Naive thymus-derived CD8-positive, alpha-beta T cell (primary cell): ENCODE results near the gene SSH3. TPM values are rescaled to one million over a fixed set of nuclear protein-coding genes. Genes with fewer than 3 reads are reported as not detected.
"Not testable (repeated sequence)": the region's sequence is repeated elsewhere in the genome, so short reads cannot be mapped to it uniquely, and the experiment has no call there.

Source experiments
- ATAC-seq, 2 donors: fragments of 150-1000 bp; cut with Tn5 transposase in 1 of 2; sonication (Bioruptor Pico), chemical (Tn5 transposase) in 1 of 2; 1 replicate in 1 of 2; 2 replicates in 1 of 2; pipeline ENCODE4 v1.10.0; 2021; ENCODE audit warnings: mild to moderate bottlenecking in 2 of 2, moderate library complexity in 2 of 2
- POLR2A ChIA-PET: fragments of 350-600 bp; sonication (Branson Sonifier 250); formaldehyde crosslinking; loops from one replicate; lab custom pipeline; 2021; ENCODE audit warnings: antibody characterized with exemption; lab: Charles Lee
- DNase-seq, 10 donors: peaks; one replicate each; pipeline versions ENCODE4 v3.0.0 to v3.0.0-alpha.2; 2020 to 2022
- H3K27ac Mint-ChIP-seq, 10 donors: one replicate each; pipeline ENCODE4 v1.8.0; 2020 to 2022; ENCODE audit warnings: mild to moderate bottlenecking in 10 of 10, mixed read lengths in 10 of 10, moderate library complexity in 4 of 10, inconsistent platforms in 1 of 10
- H3K27me3 Mint-ChIP-seq, 5 donors: one replicate each; pipeline ENCODE4 v1.8.0; 2021 to 2022; ENCODE audit warnings: mixed read lengths in 5 of 5
- H3K36me3 Mint-ChIP-seq, 3 donors: one replicate each; pipeline ENCODE4 v1.8.0; 2020 to 2022; ENCODE audit warnings: mixed read lengths in 3 of 3, mild to moderate bottlenecking in 2 of 3, inconsistent platforms in 1 of 3
- H3K4me1 Mint-ChIP-seq, 4 donors: one replicate each; pipeline ENCODE4 v1.8.0; 2021 to 2022; ENCODE audit warnings: mixed read lengths in 4 of 4
- H3K4me3 Mint-ChIP-seq, 10 donors: one replicate each; pipeline ENCODE4 v1.8.0; 2020 to 2022; ENCODE audit warnings: mild to moderate bottlenecking in 10 of 10, mixed read lengths in 10 of 10, moderate library complexity in 6 of 10, inconsistent platforms in 1 of 10
- H3K9me3 Mint-ChIP-seq, 9 donors: one replicate each; pipeline ENCODE4 v1.8.0; 2020 to 2022; ENCODE audit warnings: mixed read lengths in 9 of 9, mild to moderate bottlenecking in 3 of 9, inconsistent platforms in 1 of 9, moderate library complexity in 1 of 9
- polyA plus RNA-seq, 3 donors: library from polyadenylated mRNA; unstranded; fragments of 300-500 nt; fragmentation: Illumina TruSeq; gene quantifications; one replicate each; pipeline ENCODE4 v1.2.3, GENCODE V29; 2021
- total RNA-seq, 8 experiments: library from RNA in 2 of 8; stranded (reverse) in 2 of 8; gene quantifications; one replicate each; pipeline ENCODE4 v1.2.3 and lab custom pipeline; 2021 to 2026

Gene SSH3
- total RNA-seq (10 to 100 TPM; 18.1 to 25.3 TPM), polyA plus RNA-seq (1 to 10 TPM; 1.7 to 4.5 (median 3.2) TPM), total RNA-seq (lab: John Stamatoyannopoulos, UW) (4.5 to 12.3 (median 7.8) reads per million in 6 experiments)

- ATAC-seq (peak; percentile 67 to 80), DNase-seq (peak in 4 of 10 donors; percentile 26 to 49 (median 37))
- POLR2A ChIA-PET: interaction anchor here (0.5 to 49.2 kb wide), 12 partner anchors 11 to 460 kb away, joined by 3 to 2293 read pairs (median 4); partner anchors contain the start of genes ANKRD13D, GRK2, KDM2A and POLD4
- H3K4me3 Mint-ChIP-seq: peak within 1 kb of the TSS; percentile 44 to 80 (median 66)
- peak within 1 kb of the TSS in 9 of 10 donors; percentile 40 to 83 (median 72) for H3K27ac Mint-ChIP-seq
- H3K36me3 Mint-ChIP-seq: peaks cover 0 to 22% (median 6%) of the 10 kb centered on the region in 3 donors
- H3K9me3 Mint-ChIP-seq: no peaks in the 10 kb centered on the region
- peaks cover 9 to 32% (median 20%) of the 10 kb centered on the region in 4 donors for H3K4me1 Mint-ChIP-seq
- no peaks in the 10 kb centered on the region for H3K27me3 Mint-ChIP-seq
Measured at GRCh38 chr11:67303132-67303834, at the start of gene SSH3. TSS of gene SSH3 (plus strand) at chr11:67303530. CDS start at chr11:67303626, 96 bp downstream.

GRCh38 chr11:67253872-67254624 is 49.3 kb upstream of the SSH3 start:
- peaks cover 0 to 83% (median 17%) of the 10 kb centered on the region in 3 donors for H3K36me3 Mint-ChIP-seq
- H3K27ac Mint-ChIP-seq: peak overlapping the region in 9 of 10 donors; percentile 36 to 87 (median 70)
- peaks cover 22 to 53% (median 32%) of the 10 kb centered on the region in 4 donors for H3K4me1 Mint-ChIP-seq
- POLR2A ChIA-PET: interaction anchor here (0.6 to 3.8 kb wide), 10 partner anchors 9 to 91 kb away, joined by 3 to 24 read pairs (median 4); partner anchors contain the start of gene GRK2
- ATAC-seq: no peak
- H3K9me3 Mint-ChIP-seq: peaks cover 0 to 2% (median 0%) of the 10 kb centered on the region in 9 donors
- DNase-seq: no peak
- H3K4me3 Mint-ChIP-seq: peak overlapping the region in 2 of 10 donors; percentile 36 to 54
- H3K27me3 Mint-ChIP-seq: no peaks in the 10 kb centered on the region

GRCh38 chr11:67254798-67255197 is 48.5 kb upstream of the SSH3 start:
- H3K36me3 Mint-ChIP-seq: peaks cover 0 to 76% (median 9%) of the 10 kb centered on the region in 3 donors
- ATAC-seq (no peak), DNase-seq (no peak)
- H3K9me3 Mint-ChIP-seq: peaks cover 0 to 2% (median 0%) of the 10 kb centered on the region in 9 donors
- H3K27me3 Mint-ChIP-seq: no peaks in the 10 kb centered on the region
- H3K4me3 Mint-ChIP-seq: peak overlapping the region in 2 of 10 donors; percentile 30 to 42
- H3K4me1 Mint-ChIP-seq: peaks cover 22 to 50% (median 33%) of the 10 kb centered on the region in 4 donors
- peak overlapping the region in 8 of 10 donors; percentile 35 to 85 (median 66) for H3K27ac Mint-ChIP-seq
- POLR2A ChIA-PET: interaction anchor here (0.6 to 3.8 kb wide), 6 partner anchors 8 to 81 kb away, joined by 3 to 24 read pairs (median 10); partner anchors contain the start of gene GRK2

GRCh38 chr11:67255353-67255752 is 48.0 kb upstream of the SSH3 start:
- ATAC-seq (no peak), DNase-seq (no peak)
- peaks cover 0 to 2% (median 0%) of the 10 kb centered on the region in 9 donors for H3K9me3 Mint-ChIP-seq
- peaks cover 22 to 51% (median 33%) of the 10 kb centered on the region in 4 donors for H3K4me1 Mint-ChIP-seq
- POLR2A ChIA-PET: interaction anchor here (0.6 to 3.8 kb wide), 3 partner anchors 12 to 81 kb away, joined by 3 to 17 read pairs (median 3); partner anchors contain the start of gene GRK2
- peak overlapping the region in 9 of 10 donors; percentile 19 to 89 (median 63) for H3K27ac Mint-ChIP-seq
- no peaks in the 10 kb centered on the region for H3K27me3 Mint-ChIP-seq
- H3K36me3 Mint-ChIP-seq: peaks cover 0 to 70% (median 8%) of the 10 kb centered on the region in 3 donors
- no peak overlapping the region for H3K4me3 Mint-ChIP-seq

GRCh38 chr11:67255864-67256263 is 47.5 kb upstream of the SSH3 start:
- Mint-ChIP-seq H3K27ac (peak overlapping the region in 7 of 10 donors; percentile 19 to 89 (median 73)), H3K36me3 (peaks cover 0 to 65% (median 8%) of the 10 kb centered on the region in 3 donors), H3K27me3 (no peaks in the 10 kb centered on the region), H3K4me3 (no peak overlapping the region), H3K9me3 (peaks cover 0 to 2% (median 0%) of the 10 kb centered on the region in 9 donors), H3K4me1 (peaks cover 19 to 50% (median 33%) of the 10 kb centered on the region in 4 donors)
- POLR2A ChIA-PET: interaction anchor here (1.1 to 3.8 kb wide), 2 partner anchors 12 to 15 kb away, joined by 3 to 17 read pairs; partner anchors contain the start of gene GRK2
- DNase-seq: no peak
- no peak for ATAC-seq

- peaks cover 0 to 58% (median 8%) of the 10 kb centered on the region in 3 donors for H3K36me3 Mint-ChIP-seq
- POLR2A ChIA-PET: interaction anchor here (1.7 to 3.8 kb wide), 2 partner anchors 11 to 16 kb away, joined by 7 to 17 read pairs; partner anchors contain the start of gene GRK2
- no peaks in the 10 kb centered on the region for H3K27me3 Mint-ChIP-seq
- ATAC-seq (no peak), DNase-seq (no peak)
- no peak overlapping the region for H3K4me3 Mint-ChIP-seq
- peaks cover 0 to 2% (median 0%) of the 10 kb centered on the region in 9 donors for H3K9me3 Mint-ChIP-seq
- peaks cover 18 to 48% (median 35%) of the 10 kb centered on the region in 4 donors for H3K4me1 Mint-ChIP-seq
- H3K27ac Mint-ChIP-seq: peak overlapping the region in 7 of 10 donors; percentile 11 to 59 (median 32)
Measured at GRCh38 chr11:67256477-67257135, 46.7 kb upstream of the SSH3 start.

- Mint-ChIP-seq H3K36me3 (peaks cover 0 to 20% (median 0%) of the 10 kb centered on the region in 3 donors), H3K4me3 (peak overlapping the region in 7 of 10 donors; percentile 4 to 56 (median 40)), H3K27ac (peak overlapping the region in 4 of 10 donors; percentile 4 to 56 (median 38)), H3K4me1 (peaks cover 23 to 44% (median 37%) of the 10 kb centered on the region in 4 donors), H3K9me3 (no peaks in the 10 kb centered on the region), H3K27me3 (no peaks in the 10 kb centered on the region)
- DNase-seq (no peak), ATAC-seq (no peak)
- POLR2A ChIA-PET: no interaction called here
Measured at GRCh38 chr11:67260406-67260805, 42.9 kb upstream of the SSH3 start.

- Mint-ChIP-seq H3K4me1 (peaks cover 24 to 50% (median 39%) of the 10 kb centered on the region in 4 donors), H3K36me3 (peaks cover 0 to 14% (median 0%) of the 10 kb centered on the region in 3 donors), H3K27ac (peak overlapping the region in 3 of 10 donors; percentile 48 to 65 (median 52)), H3K4me3 (peak overlapping the region in 9 of 10 donors; percentile 50 to 81 (median 69))
- DNase-seq: peak in 1 of 10 donors; percentile 62
- ATAC-seq, H3K9me3 Mint-ChIP-seq, H3K27me3 Mint-ChIP-seq: not testable (repeated sequence)
- POLR2A ChIA-PET: interaction anchor here (1.3 to 35.0 kb wide), 6 partner anchors 12 to 115 kb away, joined by 3 to 2293 read pairs (median 19); partner anchors contain the start of genes ANKRD13D, POLD4 and SSH3
Measured at GRCh38 chr11:67260885-67261639, 42.3 kb upstream of the SSH3 start.

GRCh38 chr11:67261640-67261945 is 41.7 kb upstream of the SSH3 start:
- POLR2A ChIA-PET: interaction anchor here (0.6 to 35.0 kb wide), 13 partner anchors 8 to 157 kb away, joined by 3 to 2293 read pairs (median 5); partner anchors contain the start of genes ANKRD13D, POLD4, RAD9A and SSH3
- ATAC-seq: no peak
- H3K27me3 Mint-ChIP-seq: no peaks in the 10 kb centered on the region
- peaks cover 24 to 51% (median 39%) of the 10 kb centered on the region in 4 donors for H3K4me1 Mint-ChIP-seq
- no peaks in the 10 kb centered on the region for H3K9me3 Mint-ChIP-seq
- H3K4me3 Mint-ChIP-seq: peak overlapping the region in 5 of 10 donors; percentile 42 to 66 (median 55)
- peaks cover 0 to 10% (median 0%) of the 10 kb centered on the region in 3 donors for H3K36me3 Mint-ChIP-seq
- peak in 1 of 10 donors; percentile 53 for DNase-seq
- H3K27ac Mint-ChIP-seq: peak overlapping the region in 1 of 10 donors; percentile 50

- Mint-ChIP-seq H3K4me1 (peaks cover 22 to 51% (median 39%) of the 10 kb centered on the region in 4 donors), H3K27ac (peak overlapping the region; percentile 53 to 92 (median 77)), H3K36me3 (peaks cover 0 to 6% (median under 1%) of the 10 kb centered on the region in 3 donors), H3K4me3 (peak overlapping the region; percentile 46 to 93 (median 67)), H3K27me3 (no peaks in the 10 kb centered on the region), H3K9me3 (no peaks in the 10 kb centered on the region)
- DNase-seq (peak in 1 of 10 donors; percentile 59), ATAC-seq (no peak)
- POLR2A ChIA-PET: interaction anchor here (0.6 to 35.0 kb wide), 13 partner anchors 9 to 157 kb away, joined by 3 to 2293 read pairs (median 5); partner anchors contain the start of genes ANKRD13D, POLD4, RAD9A and SSH3
Measured at GRCh38 chr11:67261946-67262681, 41.2 kb upstream of the SSH3 start.
